ENCODE results near the gene PDZD2. TPM values are rescaled to one million over a fixed set of nuclear protein-coding genes. Genes with fewer than 3 reads are reported as not detected.
A peak's percentile ranks its signal among the peaks of the same experiment; 100 is the strongest.

The PDZD2 gene
- total and polyA plus RNA-seq, 3 donors from 2014 or later = 47.3 to 89.1 (median 83.9) TPM

DNA sequence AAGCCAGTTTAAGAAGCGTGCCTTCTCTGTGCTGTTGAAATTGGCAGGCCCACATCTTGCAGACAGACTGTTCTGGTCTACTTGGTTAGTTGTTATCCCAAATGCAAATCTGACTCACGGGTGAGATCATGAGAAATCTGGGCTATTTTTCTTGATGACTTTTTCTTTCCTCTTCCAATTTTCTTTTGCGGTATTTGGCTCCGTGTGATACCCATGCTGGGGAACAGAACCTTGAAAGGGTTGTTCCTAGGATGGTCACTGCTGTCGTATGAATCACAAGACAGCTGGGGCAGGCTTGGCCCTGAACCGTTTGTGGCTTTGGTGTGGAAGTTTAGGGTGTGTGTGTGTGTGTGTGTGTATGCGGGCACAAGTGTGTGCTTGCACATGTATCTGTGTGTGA, 24.6 kb downstream of the PDZD2 start:
- Histone ChIP-seq H3K27me3 (no peaks in the 10 kb centered on the region), H3K36me3 (ENCODE audit: low read depth, missing control alignments) (no peaks in the 10 kb centered on the region), H3K4me1 (no peaks in the 10 kb centered on the region), H3K4me3 (no peak overlapping the region), H3K9me3 (no peaks in the 10 kb centered on the region), H3K27ac (no peak overlapping the region)
- WGBS, 2 donors = 55 to 59% methylated on average over 7 of the region's 7 CpGs
- DNase-seq = no peak
- TF ChIP-seq POLR2A (IDR thresholded peaks at IDR 0.05) = no peak
- TF ChIP-seq, protein P1, sequence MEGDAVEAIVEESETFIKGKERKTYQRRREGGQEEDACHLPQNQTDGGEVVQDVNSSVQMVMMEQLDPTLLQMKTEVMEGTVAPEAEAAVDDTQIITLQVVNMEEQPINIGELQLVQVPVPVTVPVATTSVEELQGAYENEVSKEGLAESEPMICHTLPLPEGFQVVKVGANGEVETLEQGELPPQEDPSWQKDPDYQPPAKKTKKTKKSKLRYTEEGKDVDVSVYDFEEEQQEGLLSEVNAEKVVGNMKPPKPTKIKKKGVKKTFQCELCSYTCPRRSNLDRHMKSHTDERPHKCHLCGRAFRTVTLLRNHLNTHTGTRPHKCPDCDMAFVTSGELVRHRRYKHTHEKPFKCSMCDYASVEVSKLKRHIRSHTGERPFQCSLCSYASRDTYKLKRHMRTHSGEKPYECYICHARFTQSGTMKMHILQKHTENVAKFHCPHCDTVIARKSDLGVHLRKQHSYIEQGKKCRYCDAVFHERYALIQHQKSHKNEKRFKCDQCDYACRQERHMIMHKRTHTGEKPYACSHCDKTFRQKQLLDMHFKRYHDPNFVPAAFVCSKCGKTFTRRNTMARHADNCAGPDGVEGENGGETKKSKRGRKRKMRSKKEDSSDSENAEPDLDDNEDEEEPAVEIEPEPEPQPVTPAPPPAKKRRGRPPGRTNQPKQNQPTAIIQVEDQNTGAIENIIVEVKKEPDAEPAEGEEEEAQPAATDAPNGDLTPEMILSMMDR (IDR thresholded peaks at IDR 0.05) = no peak
- intact Hi-C loops (cut with DNase I; ENCODE audit: low total_unique reads) = no loop called here

DNA sequence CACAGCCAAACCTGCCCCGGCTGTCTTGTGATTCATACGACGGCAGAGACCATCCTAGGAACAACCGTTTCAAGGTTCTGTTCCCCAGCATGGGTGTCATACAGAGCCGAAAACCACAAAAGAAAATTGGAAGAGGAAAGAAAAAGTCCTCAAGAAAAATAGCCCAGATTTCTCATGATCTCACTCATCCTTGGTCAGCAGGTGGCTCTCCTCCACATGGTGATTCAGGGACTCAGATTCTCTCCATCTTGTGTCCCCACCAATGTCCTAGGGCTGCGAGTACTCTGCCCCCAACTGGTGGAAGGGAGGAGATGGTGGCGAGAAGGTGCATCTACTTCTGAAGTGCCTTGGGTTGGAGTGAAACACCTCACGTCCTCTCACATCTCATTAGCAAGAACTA, 25.6 kb downstream of the PDZD2 start:
- TF ChIP-seq, protein P1 (IDR thresholded peaks at IDR 0.05) = no peak
- no peak for TF ChIP-seq POLR2A (IDR thresholded peaks at IDR 0.05)
- 90 to 96% methylated on average over 8 of the region's 8 CpGs for WGBS, 2 donors
- intact Hi-C loops (cut with DNase I; ENCODE audit: low total_unique reads) = no loop called here
- Histone ChIP-seq H3K27me3 (no peaks in the 10 kb centered on the region), H3K4me1 (no peaks in the 10 kb centered on the region), H3K36me3 (ENCODE audit: low read depth, missing control alignments) (no peaks in the 10 kb centered on the region), H3K27ac (no peak overlapping the region), H3K9me3 (no peaks in the 10 kb centered on the region), H3K4me3 (no peak overlapping the region)
- DNase-seq = no peak

DNA sequence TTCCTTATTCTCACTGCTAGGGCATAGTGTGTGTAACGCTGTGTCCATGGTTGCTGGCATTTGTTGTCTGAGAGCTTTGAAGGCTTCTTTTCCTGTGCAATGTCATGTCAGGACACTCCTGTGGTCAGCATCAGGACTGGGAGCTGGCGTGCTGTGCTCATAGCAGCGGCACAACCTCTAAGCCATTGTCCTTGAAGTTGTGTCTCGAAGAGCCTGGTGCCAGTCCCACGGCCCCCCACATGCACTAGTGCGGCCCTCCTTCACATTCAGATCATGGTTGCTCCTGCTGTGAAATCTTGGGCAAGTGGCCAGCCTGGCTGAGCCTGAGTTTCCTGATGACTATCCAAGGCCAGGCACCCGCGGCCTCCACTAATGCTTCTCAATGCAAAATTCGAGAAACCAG, 32.4 kb downstream of the PDZD2 start:
- Histone ChIP-seq H3K27ac (no peak overlapping the region), H3K9me3 (no peaks in the 10 kb centered on the region), H3K27me3 (no peaks in the 10 kb centered on the region), H3K4me3 (no peak overlapping the region), H3K4me1 (peaks cover 20% of the 10 kb centered on the region), H3K36me3 (ENCODE audit: low read depth, missing control alignments) (no peaks in the 10 kb centered on the region)
- intact Hi-C loops (cut with DNase I; ENCODE audit: low total_unique reads) = no loop called here
- TF ChIP-seq, protein P1 (IDR thresholded peaks at IDR 0.05) = no peak
- TF ChIP-seq POLR2A (IDR thresholded peaks at IDR 0.05) = no peak
- 9 to 42% methylated on average over 4 to 9 of the region's 9 CpGs for WGBS, 2 donors
- peak; percentile 76 for DNase-seq

DNA sequence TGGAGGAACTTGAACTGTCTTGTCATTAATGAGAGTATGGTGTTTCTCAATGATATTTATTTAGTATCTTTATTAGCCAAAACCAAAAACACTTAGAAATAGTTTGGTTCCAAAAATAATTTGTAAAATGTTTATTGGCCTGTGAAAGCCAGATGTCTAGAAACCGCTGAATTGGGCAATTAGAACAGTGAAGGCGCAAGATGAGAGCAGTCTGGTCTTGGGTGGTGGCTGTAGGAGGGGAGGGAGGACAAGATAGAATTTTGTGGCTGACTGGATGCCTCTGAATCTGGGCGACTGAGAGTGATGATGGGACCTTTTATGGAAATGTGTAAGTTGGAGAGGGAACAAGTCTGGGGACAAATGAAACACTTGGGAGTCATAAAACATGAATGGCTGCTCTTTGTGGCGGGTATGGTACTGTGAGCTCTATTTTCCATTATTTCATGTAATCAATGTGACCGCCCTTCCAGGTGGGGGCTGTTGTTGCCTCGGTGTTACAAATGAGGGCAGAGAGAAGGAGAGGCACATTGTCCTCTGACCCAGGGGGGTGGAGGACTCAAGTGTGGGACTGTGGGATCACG, 35.5 kb downstream of the PDZD2 start:
- Histone ChIP-seq H3K4me3 (no peak overlapping the region), H3K4me1 (peaks cover 20% of the 10 kb centered on the region), H3K36me3 (ENCODE audit: low read depth, missing control alignments) (no peaks in the 10 kb centered on the region), H3K9me3 (no peaks in the 10 kb centered on the region), H3K27me3 (no peaks in the 10 kb centered on the region), H3K27ac (no peak overlapping the region)
- TF ChIP-seq POLR2A (IDR thresholded peaks at IDR 0.05) = no peak
- TF ChIP-seq, protein P1 (IDR thresholded peaks at IDR 0.05) = no peak
- 78 to 79% methylated on average over 7 of the region's 7 CpGs for WGBS, 2 donors
- DNase-seq = no peak
- intact Hi-C loops (cut with DNase I; ENCODE audit: low total_unique reads) = no loop called here

DNA sequence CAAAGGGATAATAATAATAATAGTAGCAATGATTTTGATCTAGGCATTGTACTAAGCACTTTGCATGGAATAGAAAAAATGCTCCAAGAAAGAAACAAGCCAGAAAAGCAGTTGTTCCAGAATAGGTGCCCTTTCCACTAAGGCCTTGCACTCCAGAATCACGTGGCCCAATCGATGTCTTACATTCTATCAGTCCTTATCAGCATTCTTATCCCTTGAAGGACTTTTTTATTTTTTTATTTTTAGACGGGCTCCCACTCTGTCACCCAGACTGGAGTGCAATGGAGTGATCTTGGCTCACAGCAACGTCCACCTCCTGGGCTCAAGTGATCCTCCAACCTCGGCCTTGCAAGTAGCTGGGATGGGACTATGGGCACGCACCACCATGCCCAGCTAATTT, 36.5 kb downstream of the PDZD2 start:
- intact Hi-C loops (cut with DNase I; ENCODE audit: low total_unique reads) = no loop called here
- no peaks in the 10 kb centered on the region for H3K36me3 ChIP-seq (ENCODE audit: low read depth, missing control alignments)
- no peak overlapping the region for H3K27ac ChIP-seq
- 77 to 88% methylated on average over 6 of the region's 6 CpGs for WGBS, 2 donors
- H3K27me3 ChIP-seq = no peaks in the 10 kb centered on the region
- TF ChIP-seq, protein P1 (IDR thresholded peaks at IDR 0.05) = no peak
- no peak for TF ChIP-seq POLR2A (IDR thresholded peaks at IDR 0.05)
- H3K4me3 ChIP-seq = no peak overlapping the region
- no peaks in the 10 kb centered on the region for H3K9me3 ChIP-seq
- H3K4me1 ChIP-seq = peaks cover 20% of the 10 kb centered on the region
- no peak for DNase-seq

Data from testis (tissue), 3 donors.